Testis (tissue), 3 donors: Measurements from ENCODE around the gene ATP11A. TPM values are rescaled to one million over a fixed set of nuclear protein-coding genes. Genes with fewer than 3 reads are reported as not detected.

Experiments used
- DNase-seq: peaks from one replicate; pipeline ENCODE4 v3.0.0-alpha.2; 2019
- H3K27ac ChIP-seq, 2 donors: fragments of 200-600 bp; sonication (generic); one replicate each; pipeline ENCODE4 v1.5.1; 2019
- H3K27me3 ChIP-seq: fragments of 200-600 bp; sonication (generic); one replicate; pipeline ENCODE4 v1.5.1; 2019
- H3K36me3 ChIP-seq: fragments of 200-600 bp; sonication (generic); one replicate; pipeline ENCODE4 v1.5.1; 2017; ENCODE audit warnings: low read depth; ENCODE audit errors: missing control alignments
- H3K4me1 ChIP-seq: fragments of 200-600 bp; sonication (generic); one replicate; pipeline ENCODE4 v1.5.1; 2019
- H3K4me3 ChIP-seq, 2 donors: fragments of 200-600 bp; sonication (generic); one replicate each; pipeline ENCODE4 v1.5.1; 2017 to 2019
- H3K9me3 ChIP-seq: fragments of 200-600 bp; sonication (generic); one replicate; pipeline ENCODE4 v1.5.1; 2017
- CTCF ChIP-seq, 3 experiments: fragments of 450-650 bp in 2 of 3; fragments of 200-600 bp in 1 of 3; sonication (generic) in 1 of 3; IDR thresholded peaks; one replicate each; pipeline ENCODE4 v1.5.1; 2016 to 2019; ENCODE audit warnings: antibody characterized with exemption in 3 of 3, mild to moderate bottlenecking in 2 of 3, moderate library complexity in 1 of 3
- POLR2A ChIP-seq: fragments of 450-650 bp; IDR thresholded peaks from one replicate; pipeline ENCODE4 v1.6.1; 2017; ENCODE audit warnings: antibody characterized with exemption, mild to moderate bottlenecking, moderate library complexity
- WGBS, 2 donors: methylation state at CpG; one replicate each; pipeline ENCODE4 v1.1.5; 2018; 5-methylcytosine and 5-hydroxymethylcytosine counted together
- intact Hi-C: fragments of 100-400 bp; cut with DNase I; formaldehyde crosslinking; loops from one replicate; pipeline ENCODE4 v1.15.1; 2023; ENCODE audit warnings: low total_unique reads
- polyA plus RNA-seq: library from polyadenylated mRNA; stranded (reverse); fragments of 350-450 nt; fragmentation: Illumina TruSeq; extraction: RNeasy Lipid Tissue Mini Kit (QIAGEN cat#74804); gene quantifications from one replicate; pipeline ENCODE4 v1.2.3, GENCODE V29; 2014; ENCODE audit warnings: low read depth, low replicate concordance; ENCODE audit not compliant: insufficient read depth
- total RNA-seq, 2 donors: library from RNA; depleted of rRNA; stranded (reverse); fragments of >200 nt; gene quantifications; one replicate each; pipeline ENCODE4 v1.2.3, GENCODE V29; 2016

The ATP11A gene
- total and polyA plus RNA-seq, 3 donors from 2014 or later = 34.4 to 122 (median 112) TPM

DNA sequence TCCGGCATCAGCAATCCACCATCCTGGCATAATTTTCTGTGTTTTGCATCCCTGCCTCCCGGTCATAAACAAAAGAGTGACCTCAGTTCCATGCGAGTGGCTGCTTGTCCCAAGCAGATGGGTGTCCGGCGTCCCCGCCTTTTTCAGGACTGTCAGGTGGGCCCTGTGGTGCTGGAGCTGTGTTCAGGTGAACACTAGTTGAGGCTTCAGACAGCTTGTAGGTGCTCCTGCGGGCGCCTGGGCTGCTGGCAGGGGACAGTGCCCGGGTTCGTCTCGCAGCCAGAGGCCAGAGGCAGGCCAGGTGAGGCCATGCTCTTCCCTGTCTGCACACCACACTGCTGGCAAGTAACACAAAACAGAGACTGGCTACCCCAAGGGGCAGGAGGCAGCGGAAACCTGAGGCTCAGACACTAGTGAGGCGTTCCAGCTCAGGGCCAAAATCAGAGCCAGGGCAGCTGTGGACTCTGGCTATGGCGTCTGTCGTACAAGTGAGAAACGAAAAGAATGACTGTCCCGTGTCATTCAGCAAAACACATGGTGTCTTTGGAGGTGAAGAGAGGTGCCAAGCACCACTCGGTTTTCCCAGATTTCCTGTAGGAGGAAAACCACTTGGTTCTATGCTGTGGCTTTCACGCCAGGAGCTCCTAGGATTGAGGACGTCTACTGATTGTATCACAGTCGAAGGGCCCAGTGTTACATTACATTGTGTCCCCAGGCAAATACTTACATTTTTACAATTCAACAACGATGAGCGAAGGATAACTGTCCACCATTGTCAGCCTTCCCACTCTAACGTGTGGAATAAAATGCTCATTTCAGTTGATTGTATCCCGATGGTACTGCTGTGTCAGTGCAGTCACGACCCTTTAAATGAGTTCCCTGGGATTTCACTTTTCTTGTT, 104.0 kb downstream of the ATP11A start:
- TF ChIP-seq CTCF (IDR thresholded peaks at IDR 0.05) (no peak), POLR2A (no peak)
- no peaks in the 10 kb centered on the region for H3K9me3 ChIP-seq
- no peaks in the 10 kb centered on the region for H3K27me3 ChIP-seq
- no peak overlapping the region for H3K27ac ChIP-seq
- H3K36me3 ChIP-seq = no peaks in the 10 kb centered on the region
- 89 to 90% methylated on average over 18 to 26 of the region's 26 CpGs for WGBS, 2 donors
- no peak for DNase-seq
- intact Hi-C loops = no loop called here
- H3K4me3 ChIP-seq = no peak overlapping the region
- H3K4me1 ChIP-seq = no peaks in the 10 kb centered on the region

- TF ChIP-seq POLR2A (no peak), CTCF (IDR thresholded peaks at IDR 0.05) (no peak)
- H3K36me3 ChIP-seq = no peaks in the 10 kb centered on the region
- intact Hi-C loops = no loop called here
- no peaks in the 10 kb centered on the region for H3K4me1 ChIP-seq
- H3K27me3 ChIP-seq = no peaks in the 10 kb centered on the region
- WGBS, 2 donors = 57 to 76% methylated on average over 4 of the region's 4 CpGs
- H3K9me3 ChIP-seq = no peaks in the 10 kb centered on the region
- no peak overlapping the region for H3K4me3 ChIP-seq
- no peak for DNase-seq
- no peak overlapping the region for H3K27ac ChIP-seq
Observed at GRCh38 chr13:112795277-112795676, 105.4 kb downstream of the ATP11A start.

GRCh38 chr13:112796190-112796915, 106.5 kb downstream of the ATP11A start:
- H3K9me3 ChIP-seq = no peaks in the 10 kb centered on the region
- H3K4me1 ChIP-seq = no peaks in the 10 kb centered on the region
- TF ChIP-seq POLR2A (no peak), CTCF (IDR thresholded peaks at IDR 0.05) (no peak)
- no peak for DNase-seq
- H3K36me3 ChIP-seq = no peaks in the 10 kb centered on the region
- H3K27me3 ChIP-seq = no peaks in the 10 kb centered on the region
- no peak overlapping the region for H3K27ac ChIP-seq
- WGBS, 2 donors = 78 to 83% methylated on average over 9 of the region's 9 CpGs
- H3K4me3 ChIP-seq = no peak overlapping the region
- intact Hi-C loops = no loop called here

- no peak for DNase-seq
- Histone ChIP-seq H3K9me3 (no peaks in the 10 kb centered on the region), H3K27ac (no peak overlapping the region), H3K27me3 (no peaks in the 10 kb centered on the region), H3K36me3 (no peaks in the 10 kb centered on the region), H3K4me3 (no peak overlapping the region), H3K4me1 (peaks cover 9% of the 10 kb centered on the region)
- TF ChIP-seq CTCF (IDR thresholded peaks at IDR 0.05) (no peak), POLR2A (no peak)
- 96 to 100% methylated on average over 1 of the region's 1 CpG for WGBS, 2 donors
- intact Hi-C loops = no loop called here
Observed at GRCh38 chr13:112799394-112799793, 109.6 kb downstream of the ATP11A start.
